Measurements from ENCODE around the gene EXOC4. TPM values are rescaled to one million over a fixed set of nuclear protein-coding genes. Genes with fewer than 3 reads are reported as not detected.

The EXOC4 gene
- total and polyA plus RNA-seq, 2 donors (not counting 3 experiments of a cell fraction or from before 2014, with no cell fraction given) = 20.3 to 73.1 TPM

DNA sequence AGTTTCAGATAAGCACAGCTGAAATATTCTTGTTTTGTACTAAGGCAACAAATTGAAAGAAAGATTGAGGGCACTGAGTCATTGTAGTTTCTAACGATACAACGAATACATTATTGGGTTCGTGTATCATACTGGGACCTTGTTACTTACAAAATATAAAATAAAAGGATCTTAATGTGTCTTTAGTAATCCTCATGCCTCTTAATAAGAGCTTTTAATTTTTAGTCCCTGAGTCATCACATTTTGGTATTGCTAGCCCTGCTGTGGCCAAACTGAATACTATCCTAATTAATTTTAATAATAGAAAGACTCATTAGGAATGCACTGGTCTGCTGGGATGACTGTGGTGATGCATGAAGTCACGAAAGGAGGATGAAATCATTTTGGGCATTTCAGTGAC is 309.7 kb downstream of the EXOC4 start:
- Histone ChIP-seq H3K36me3 (ENCODE audit: control insufficient read depth in 2 of 2, extremely low read depth in 1 of 2, insufficient read depth in 2 of 2, low read length in 2 of 2) (no peaks in the 10 kb centered on the region), H3K9me3 (replicated peaks; ENCODE audit: control insufficient read depth, insufficient read depth, low read length) (no peaks in the 10 kb centered on the region), H3K9me1 (replicated peaks; ENCODE audit: control insufficient read depth, extremely low read depth, insufficient read depth, low read length) (no peaks in the 10 kb centered on the region), H3K4me2 (ENCODE audit: insufficient read depth, low read length) (no peak overlapping the region), H3K79me2 (ENCODE audit: control insufficient read depth, insufficient read depth, low read length) (no peaks in the 10 kb centered on the region), H2AFZ (ENCODE audit: low read depth, low read length) (no peak overlapping the region), H3K27me3 (ENCODE audit: control insufficient read depth in 2 of 2, insufficient read depth in 2 of 2, low read length in 2 of 2) (no peaks in the 10 kb centered on the region), H3K27ac (ENCODE audit: insufficient read depth, low read depth, low read length) (no peak overlapping the region), H3K4me1 (ENCODE audit: control insufficient read depth, extremely low read depth, insufficient read depth, low read length) (no peaks in the 10 kb centered on the region), H4K20me1 (replicated peaks; ENCODE audit: control insufficient read depth, extremely low read depth, insufficient read depth, low read length) (no peaks in the 10 kb centered on the region), H3K9ac (replicated peaks; ENCODE audit: extremely low read depth, insufficient read depth, low read length) (no peak overlapping the region), H3K4me3 (replicated peaks in 1 of 3; ENCODE audit: insufficient read depth in 1 of 3, low read depth in 1 of 3, low read length in 3 of 3) (no peak overlapping the region)
- BruUV-seq (replicated peaks) = no TSS peak
- DNase-seq (ENCODE audit: low read depth, low spot score) (no peak), FAIRE-seq (no peak)
- intact Hi-C loops (cut with micrococcal nuclease) (loop anchor here (5.0 kb wide), 2 partner anchors 290 to 430 kb away; no protein-coding TSS in a partner anchor), dilution Hi-C loops (cut with MboI; ENCODE audit: extremely low pct_ligation_motif_present, low sequenced_read_pairs) (no loop called here)
- POLR2A ChIA-PET = no interaction called here
- CTCF ChIA-PET = interaction anchor here (1.3 to 1.6 kb wide), 2 partner anchors 13 to 16 kb away, joined by 3 to 4 read pairs; no protein-coding TSS in a partner anchor
- TF ChIP-seq, protein P1, sequence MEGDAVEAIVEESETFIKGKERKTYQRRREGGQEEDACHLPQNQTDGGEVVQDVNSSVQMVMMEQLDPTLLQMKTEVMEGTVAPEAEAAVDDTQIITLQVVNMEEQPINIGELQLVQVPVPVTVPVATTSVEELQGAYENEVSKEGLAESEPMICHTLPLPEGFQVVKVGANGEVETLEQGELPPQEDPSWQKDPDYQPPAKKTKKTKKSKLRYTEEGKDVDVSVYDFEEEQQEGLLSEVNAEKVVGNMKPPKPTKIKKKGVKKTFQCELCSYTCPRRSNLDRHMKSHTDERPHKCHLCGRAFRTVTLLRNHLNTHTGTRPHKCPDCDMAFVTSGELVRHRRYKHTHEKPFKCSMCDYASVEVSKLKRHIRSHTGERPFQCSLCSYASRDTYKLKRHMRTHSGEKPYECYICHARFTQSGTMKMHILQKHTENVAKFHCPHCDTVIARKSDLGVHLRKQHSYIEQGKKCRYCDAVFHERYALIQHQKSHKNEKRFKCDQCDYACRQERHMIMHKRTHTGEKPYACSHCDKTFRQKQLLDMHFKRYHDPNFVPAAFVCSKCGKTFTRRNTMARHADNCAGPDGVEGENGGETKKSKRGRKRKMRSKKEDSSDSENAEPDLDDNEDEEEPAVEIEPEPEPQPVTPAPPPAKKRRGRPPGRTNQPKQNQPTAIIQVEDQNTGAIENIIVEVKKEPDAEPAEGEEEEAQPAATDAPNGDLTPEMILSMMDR (IDR thresholded peaks at IDR 0.05; ENCODE audit: extremely low read depth in 1 of 2, insufficient read depth in 1 of 2, low read depth in 1 of 2, low read length in 2 of 2) = no peak
- TF ChIP-seq, protein P2, sequence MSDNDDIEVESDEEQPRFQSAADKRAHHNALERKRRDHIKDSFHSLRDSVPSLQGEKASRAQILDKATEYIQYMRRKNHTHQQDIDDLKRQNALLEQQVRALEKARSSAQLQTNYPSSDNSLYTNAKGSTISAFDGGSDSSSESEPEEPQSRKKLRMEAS (IDR thresholded peaks at IDR 0.05; ENCODE audit: insufficient read depth, insufficient read length) = no peak
- no peak for TF ChIP-seq GATA2 (IDR thresholded peaks at IDR 0.05; ENCODE audit: insufficient read depth, insufficient read length, low read depth, low read length)
- no peak for TF ChIP-seq POLR2A (IDR thresholded peaks at IDR 0.05; ENCODE audit: low read depth, low read length)
- no peak for TF ChIP-seq JUN (IDR thresholded peaks at IDR 0.05; ENCODE audit: borderline replicate concordance, insufficient read depth, insufficient read length, low read depth)
- no peak for TF ChIP-seq EZH2 (IDR thresholded peaks at IDR 0.05; ENCODE audit: borderline replicate concordance, low read depth, low read length, severe bottlenecking)
- TF ChIP-seq POLR2AphosphoS5 (IDR thresholded peaks at IDR 0.05; ENCODE audit: insufficient read depth, low read depth, low read length) = no peak
- TF ChIP-seq MYC (IDR thresholded peaks at IDR 0.05; ENCODE audit: low read depth, low read length) = no peak
- no peak for TF ChIP-seq FOS (IDR thresholded peaks at IDR 0.05; ENCODE audit: borderline replicate concordance, insufficient read depth, low read length)
